Stimulated activated CD8-positive, alpha-beta memory T cell treated with anti-CD3 and anti-CD28 coated beads, Interleukin-4, amount 100 ng/mL, for 1 hour (primary cell): Measurements from ENCODE around the gene PRKCA.

Experiments used
- DNase-seq, 2 donors: peaks; one replicate each; pipeline ENCODE4 v3.0.0-alpha.2; 2020; ENCODE audit warnings: low read depth in 2 of 2, low spot score in 1 of 2

Gene PRKCA

DNA sequence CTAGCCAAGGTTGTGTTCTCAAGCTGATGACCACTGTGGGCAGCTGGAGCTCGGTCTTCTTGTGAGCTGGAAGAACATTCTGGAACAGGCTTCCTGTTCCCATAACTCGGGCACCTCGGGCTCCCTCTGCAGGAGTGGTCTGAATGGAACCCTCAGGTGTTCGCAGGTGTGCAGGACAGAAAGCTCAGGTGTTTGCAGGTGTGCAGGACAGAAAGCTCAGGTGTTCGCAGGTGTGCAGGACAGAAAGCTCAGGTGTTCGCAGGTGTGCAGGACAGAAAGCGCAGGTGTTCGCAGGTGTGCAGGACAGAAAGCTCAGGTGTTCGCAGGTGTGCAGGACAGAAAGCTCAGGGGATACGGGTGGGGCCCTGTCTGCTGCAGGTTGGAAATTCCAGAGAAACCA is 423.5 kb downstream of the PRKCA start:
- no peak for DNase-seq

GRCh38 chr17:66726371-66726770 is 424.0 kb downstream of the PRKCA start:
- no peak for DNase-seq

GRCh38 chr17:66726846-66727245 is 424.4 kb downstream of the PRKCA start:
- DNase-seq: no peak

DNA sequence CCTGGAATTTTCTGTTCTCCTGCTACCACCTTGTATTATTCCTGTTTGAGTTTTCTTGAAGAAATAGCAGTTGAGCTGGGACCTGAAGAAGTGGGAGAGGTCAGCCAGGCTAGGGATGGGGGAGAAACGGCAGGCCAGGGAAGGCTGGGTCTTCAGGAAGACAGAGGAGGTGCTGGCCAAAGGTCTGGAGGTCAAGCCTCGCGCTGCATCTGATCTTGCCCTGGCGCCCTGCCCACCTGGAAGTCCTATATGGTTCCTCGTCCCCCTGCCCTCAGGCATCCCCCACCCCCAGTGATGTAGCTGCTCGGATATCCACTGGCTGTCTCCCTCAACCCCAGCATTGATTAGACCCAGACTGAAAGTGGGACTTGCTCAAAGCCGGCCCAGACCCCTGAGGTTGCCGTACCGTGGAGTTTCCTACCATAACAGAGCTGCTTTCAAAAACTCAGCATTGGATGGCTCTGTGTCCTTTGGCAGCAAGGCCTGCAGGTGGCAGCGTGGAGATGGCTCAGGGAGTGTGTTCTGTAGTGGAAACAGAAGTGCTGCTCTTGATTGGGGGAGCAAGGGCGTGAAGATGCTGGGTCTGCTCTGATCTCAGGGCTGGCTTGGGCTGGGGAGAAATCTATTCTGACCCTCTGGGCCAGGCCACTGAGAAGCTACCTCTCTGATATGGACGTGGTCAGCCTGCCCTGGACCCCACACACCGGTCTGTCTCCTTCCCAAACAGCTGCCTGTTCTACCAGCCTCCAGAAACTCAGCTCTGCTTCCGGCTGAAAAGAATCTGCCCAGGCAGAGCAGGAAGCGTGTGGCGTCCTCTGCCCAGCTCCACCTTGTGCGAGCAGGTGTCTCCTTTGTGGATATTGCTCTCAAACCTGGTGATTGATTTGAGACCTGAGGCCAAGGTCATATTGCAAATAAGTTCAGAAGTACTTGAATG is 425.5 kb downstream of the PRKCA start:
- DNase-seq: no peak

GRCh38 chr17:66730461-66730923 is 428.1 kb downstream of the PRKCA start:
- DNase-seq: no peak

GRCh38 chr17:66733759-66734158 is 431.3 kb downstream of the PRKCA start:
- DNase-seq: no peak

DNA sequence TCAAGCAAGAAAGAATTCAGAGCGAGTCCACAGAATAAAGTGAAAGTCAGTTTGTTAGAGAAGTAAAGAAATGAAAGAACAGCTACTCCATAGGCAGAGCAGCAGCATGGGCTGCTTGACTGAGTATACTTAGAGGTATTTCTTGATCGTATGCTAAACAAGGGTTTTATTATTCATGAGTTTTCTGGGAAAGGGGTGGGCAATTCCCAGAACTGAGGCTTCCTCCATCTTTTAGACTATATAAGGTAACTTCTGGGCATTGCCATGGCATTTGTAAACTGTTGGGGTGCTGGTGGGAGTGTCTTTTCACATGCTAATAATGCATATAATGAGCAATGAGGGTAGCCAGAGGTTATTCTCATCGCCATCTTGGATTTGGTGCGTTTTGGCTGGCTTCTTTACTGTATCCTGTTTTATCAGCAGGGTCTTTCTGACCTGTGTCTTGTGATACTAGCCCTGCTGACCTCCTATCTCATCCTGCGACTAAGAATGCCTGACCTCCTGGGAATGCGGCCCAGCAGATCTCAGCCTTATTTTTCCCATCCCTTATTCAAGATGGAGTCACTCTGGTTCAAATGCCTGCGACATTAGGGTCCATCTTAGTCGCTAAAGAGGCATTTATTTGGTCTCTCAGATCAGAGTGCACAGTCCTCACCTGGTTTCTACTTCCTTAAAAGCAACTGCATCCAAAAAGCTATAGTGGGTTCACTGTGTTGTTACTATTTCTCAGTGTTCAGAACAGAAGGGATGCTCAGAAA is 432.0 kb downstream of the PRKCA start:
- DNase-seq: no peak

- DNase-seq: no peak
These were observed 435.1 kb downstream of the PRKCA start for GRCh38 chr17:66737524-66737923.

GRCh38 chr17:66738301-66738700 is 435.9 kb downstream of the PRKCA start:
- no peak for DNase-seq

GRCh38 chr17:66739553-66739952 is 437.1 kb downstream of the PRKCA start:
- no peak for DNase-seq

- DNase-seq: no peak
These were observed 437.8 kb downstream of the PRKCA start for GRCh38 chr17:66740226-66740625.

DNA sequence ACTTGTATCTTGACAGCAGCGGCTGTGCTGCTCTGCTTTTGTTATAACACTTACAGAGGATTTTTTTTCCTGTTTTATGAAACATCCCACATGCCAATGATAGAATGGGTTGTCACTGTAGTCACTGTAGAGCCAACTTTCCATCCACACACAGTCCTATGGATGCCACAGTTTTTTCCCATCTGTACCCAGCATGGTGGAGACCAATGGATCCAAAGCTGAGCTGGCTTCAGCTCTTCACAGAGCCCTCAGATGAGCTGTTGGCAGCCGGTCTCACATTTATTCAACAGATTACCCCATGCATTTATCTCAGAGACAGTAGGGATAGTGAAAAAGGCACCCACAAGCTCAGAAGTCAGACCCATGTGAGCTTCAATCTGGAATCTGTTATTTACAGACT is 441.1 kb downstream of the PRKCA start:
- DNase-seq: no peak

GRCh38 chr17:66746736-66747135 is 444.3 kb downstream of the PRKCA start:
- DNase-seq: no peak

DNA sequence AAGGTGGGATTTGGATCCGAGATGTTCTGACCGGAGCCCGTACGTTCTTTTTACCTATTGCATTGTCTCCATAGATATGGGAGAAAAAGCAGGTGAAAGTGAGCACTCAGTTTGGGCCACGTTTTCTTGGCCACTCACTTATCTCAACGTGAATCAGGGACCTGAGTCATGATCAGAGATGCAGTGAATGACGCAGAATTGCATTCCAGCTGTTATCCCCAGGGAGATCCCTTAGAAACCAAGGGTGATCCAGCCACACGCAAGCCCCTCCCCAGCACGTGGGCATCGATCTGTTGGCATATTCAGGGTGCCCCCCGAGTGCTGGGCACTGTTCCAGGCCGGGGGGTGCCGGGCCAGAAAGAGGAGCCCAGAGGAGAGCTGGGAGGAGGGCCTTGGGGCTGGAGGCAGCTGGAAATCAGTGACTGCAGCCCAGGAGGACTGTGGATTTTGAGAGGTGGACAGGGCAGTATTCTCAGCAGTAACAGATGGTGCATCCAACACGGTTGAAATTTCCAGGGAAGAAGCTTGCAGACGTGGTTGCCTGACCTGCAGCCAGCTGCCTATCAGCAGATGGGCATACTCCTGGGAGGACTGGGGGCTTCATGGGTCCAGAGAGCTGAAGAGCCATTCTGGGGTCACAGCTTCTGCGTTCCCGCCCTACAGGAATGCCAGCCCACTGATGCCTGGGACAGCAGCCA is 445.3 kb downstream of the PRKCA start:
- no peak for DNase-seq

- DNase-seq: no peak
These were observed 446.2 kb downstream of the PRKCA start for GRCh38 chr17:66748578-66748977.

DNA sequence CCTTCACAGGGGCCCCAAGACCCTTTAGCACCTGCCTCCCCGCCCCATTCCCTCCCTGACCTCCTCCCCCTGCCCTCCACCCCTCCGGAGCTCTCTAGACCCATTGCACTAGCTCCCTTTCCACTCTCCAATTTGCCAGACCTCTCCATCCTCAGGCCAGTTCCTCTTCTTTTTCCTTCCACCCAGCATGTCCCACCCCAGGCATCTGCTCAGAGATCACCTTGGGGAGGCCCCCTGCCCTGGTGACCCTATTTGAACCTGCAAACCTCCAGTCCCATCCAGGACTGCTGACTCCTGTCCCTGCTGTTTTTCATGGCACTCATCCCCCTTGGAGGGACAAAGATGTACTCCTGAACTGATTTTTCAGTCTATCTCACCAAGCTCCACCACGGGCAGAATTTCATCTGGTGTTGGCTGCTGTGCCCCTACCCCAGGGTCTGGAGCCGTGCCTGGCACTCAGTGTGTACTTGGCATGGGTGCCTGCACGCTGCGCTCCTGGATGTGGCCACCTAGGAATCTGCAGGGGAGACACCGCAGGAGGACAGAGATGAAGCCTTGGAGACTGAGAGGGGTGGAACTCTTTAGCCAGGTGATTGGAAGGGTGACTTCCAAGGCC is 446.9 kb downstream of the PRKCA start:
- no peak for DNase-seq

- no peak for DNase-seq
These were observed 447.7 kb downstream of the PRKCA start for GRCh38 chr17:66750116-66750515.

DNA sequence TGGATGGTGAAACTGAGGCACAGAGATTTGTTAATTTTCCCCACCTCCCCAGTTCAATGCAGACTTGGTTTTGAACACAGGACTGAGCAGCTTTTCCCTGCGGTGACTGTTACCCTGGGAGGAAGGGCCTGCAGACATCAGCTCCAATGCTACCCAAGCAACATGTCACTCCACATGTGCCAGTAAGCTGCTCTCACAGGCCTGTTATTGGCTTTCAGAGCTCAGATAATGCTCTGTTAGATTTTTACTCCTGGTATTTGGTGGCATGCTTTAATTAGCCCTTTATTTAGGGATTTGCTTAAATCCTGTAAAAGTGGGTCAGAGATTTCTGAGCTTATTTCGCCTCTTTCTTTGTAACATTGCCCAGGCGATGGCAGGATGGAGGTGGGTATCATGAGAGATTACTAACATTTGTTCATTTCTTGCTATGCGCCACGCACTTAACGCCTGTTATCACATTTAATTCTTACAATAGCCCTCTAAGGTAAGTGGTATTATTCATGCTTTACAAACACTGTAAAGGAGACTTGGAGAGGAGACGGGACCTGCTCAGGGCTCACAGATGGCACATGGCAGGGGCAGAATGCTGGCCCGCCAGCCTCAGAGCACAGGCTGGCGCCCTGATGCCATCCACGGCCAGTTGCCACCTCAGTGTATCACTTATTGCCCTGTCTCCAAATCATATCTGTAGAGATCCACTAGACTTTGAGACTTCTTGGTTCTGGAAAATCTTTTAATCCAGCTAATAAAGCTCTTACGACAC is 448.5 kb downstream of the PRKCA start:
- no peak for DNase-seq

- no peak for DNase-seq
These were observed 449.4 kb downstream of the PRKCA start for GRCh38 chr17:66751771-66752170.

GRCh38 chr17:66752411-66752810 is 450.0 kb downstream of the PRKCA start:
- DNase-seq: no peak
